Large intestine (tissue), 3 donors: ENCODE data around the gene CRB3. TPM values are rescaled to one million over a fixed set of nuclear protein-coding genes. Genes with fewer than 3 reads are reported as not detected.

Source experiments
- DNase-seq, 2 donors: peaks; one replicate each; pipeline versions ENCODE4 v3.0.0 to v3.0.0-alpha.2; 2013
- H3K27ac ChIP-seq: one replicate; pipeline ENCODE4 v1.5.1; 2013; ENCODE audit warnings: low read length
- H3K27me3 ChIP-seq: 2 replicates; pipeline ENCODE4 v1.6.1; 2013; ENCODE audit warnings: low read length; ENCODE audit not compliant: control insufficient read depth, insufficient read depth
- H3K36me3 ChIP-seq: 2 replicates; pipeline ENCODE4 v1.6.1; 2013; ENCODE audit warnings: low read length; ENCODE audit not compliant: control insufficient read depth, insufficient read depth
- H3K4me1 ChIP-seq: one replicate; pipeline ENCODE4 v1.6.1; 2013; ENCODE audit warnings: low read length; ENCODE audit not compliant: control insufficient read depth, insufficient read depth
- H3K4me3 ChIP-seq: one replicate; pipeline ENCODE4 v1.5.1; 2013; ENCODE audit warnings: low read length
- H3K9me3 ChIP-seq: one replicate; pipeline ENCODE4 v1.6.1; 2013; ENCODE audit warnings: mild to moderate bottlenecking, low read depth, low read length, moderate library complexity; ENCODE audit not compliant: control insufficient read depth
- WGBS: methylation state at CpG from one replicate; pipeline ENCODE4 v1.1.5; 2013; ENCODE audit warnings: low lambda C conversion rate; ENCODE audit not compliant: insufficient coverage; 5-methylcytosine and 5-hydroxymethylcytosine counted together
- polyA plus RNA-seq: library from polyadenylated mRNA; unstranded; fragments of 120-200 nt; gene quantifications from one replicate; pipeline ENCODE4 v1.2.1, GENCODE V29; 2013

Gene CRB3
- polyA plus RNA-seq, 1 donor, result 41.7 TPM

DNA sequence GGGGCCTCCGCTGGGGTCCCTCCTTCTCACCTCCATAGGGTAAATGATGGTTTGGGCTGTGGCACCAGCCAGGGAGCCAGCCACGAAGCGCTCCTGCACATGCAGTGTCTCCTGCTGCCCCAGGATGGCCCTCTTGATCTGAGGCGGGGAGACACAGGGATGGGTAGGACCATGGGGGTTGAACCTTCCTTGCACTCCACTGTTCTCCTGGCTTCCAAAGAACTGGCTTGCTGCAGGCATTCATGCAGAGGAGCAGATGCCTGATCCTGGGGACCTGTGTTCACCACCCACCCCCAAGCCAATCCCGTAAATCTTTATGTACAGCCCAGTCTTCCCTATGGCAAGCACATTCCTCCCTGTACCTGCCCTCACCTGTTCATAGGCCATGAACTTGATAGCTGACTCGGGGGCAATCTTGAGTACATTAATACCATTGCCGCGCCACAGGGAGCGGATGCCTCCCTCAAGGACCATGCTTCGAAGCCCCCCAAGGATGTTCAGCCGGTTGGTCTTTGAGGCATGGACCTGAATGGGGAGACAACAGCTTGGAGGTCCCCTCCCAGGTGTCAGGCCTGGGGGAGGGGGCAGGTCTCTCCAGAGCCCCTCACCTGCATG, 10.0 kb upstream of the CRB3 start:
- 86% methylated on average over 1 of the region's 11 CpGs for WGBS
- DNase-seq, result no peak

DNA sequence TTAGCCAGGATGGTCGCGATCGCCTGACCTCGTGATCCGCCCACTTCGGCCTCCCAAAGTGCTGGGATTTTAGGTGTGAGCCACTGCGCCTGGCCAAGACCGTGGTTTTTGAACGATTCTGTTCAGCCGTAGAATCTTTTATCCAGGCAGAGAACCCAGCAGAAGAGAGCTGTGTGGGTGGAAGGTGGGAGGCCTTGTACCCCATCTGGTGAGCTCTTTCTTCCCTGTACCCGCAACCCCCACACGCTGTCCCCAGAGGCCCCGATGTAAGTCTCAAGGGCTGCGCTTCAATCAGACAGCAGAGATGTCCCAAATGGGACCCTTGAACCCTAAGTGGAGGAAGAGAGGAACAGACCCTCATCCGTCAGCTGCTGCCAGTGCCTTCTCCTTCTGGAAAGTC, 8.1 kb upstream of the CRB3 start:
- Histone ChIP-seq H3K9me3 (peaks cover 9% of the 10 kb centered on the region), H3K4me3 (no peak overlapping the region), H3K27me3 (no peaks in the 10 kb centered on the region), H3K27ac (no peak overlapping the region), H3K36me3 (peaks cover 30% of the 10 kb centered on the region), H3K4me1 (peaks cover 6% of the 10 kb centered on the region)
- WGBS, result no CpG with 5 or more reads among the region's 15 CpGs
- no peak for DNase-seq

More for the DNA sequence above, 10.0 kb upstream of the CRB3 start:
- Histone ChIP-seq H3K4me1 (peaks cover 5% of the 10 kb centered on the region), H3K27me3 (no peaks in the 10 kb centered on the region), H3K27ac (no peak overlapping the region), H3K36me3 (peaks cover 32% of the 10 kb centered on the region), H3K4me3 (no peak overlapping the region), H3K9me3 (peaks cover 9% of the 10 kb centered on the region)

DNA sequence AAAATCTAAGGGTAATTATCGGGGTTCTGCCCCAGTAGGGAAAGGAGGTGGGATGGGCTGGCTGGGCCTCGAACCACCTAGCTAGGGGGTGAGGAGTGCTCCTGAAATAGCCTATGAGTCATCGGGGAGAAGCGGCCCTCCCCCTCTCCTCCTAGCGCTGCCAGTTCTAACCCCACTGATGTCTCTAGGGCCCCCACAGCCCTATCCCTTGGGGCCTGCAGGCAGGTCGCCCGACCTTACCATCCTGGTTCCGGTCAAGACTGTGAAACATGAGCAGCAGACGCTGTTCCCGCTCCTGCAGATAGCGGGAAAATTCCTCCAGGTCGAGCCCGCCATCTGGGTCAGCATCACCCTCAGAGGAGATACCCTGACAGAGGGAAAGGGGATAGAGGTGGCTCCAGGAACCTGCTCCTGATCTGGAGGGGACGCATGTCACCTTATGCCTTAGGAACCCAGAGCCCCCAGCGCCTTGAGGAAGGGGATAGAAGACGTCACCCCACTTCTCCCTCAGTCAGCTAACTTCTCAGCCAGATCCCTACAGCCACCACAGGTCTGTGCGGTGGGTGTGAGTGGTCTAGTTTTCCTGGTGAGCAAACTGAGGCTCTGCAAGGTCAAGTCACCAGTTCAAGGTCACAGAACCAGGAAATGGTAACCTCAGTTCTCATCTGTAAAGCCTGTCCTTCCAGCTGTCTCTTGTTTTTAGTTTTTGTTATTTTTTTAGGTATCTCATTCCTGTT, 5.9 kb upstream of the CRB3 start:
- Histone ChIP-seq H3K4me1 (peaks cover 6% of the 10 kb centered on the region), H3K9me3 (peaks cover 9% of the 10 kb centered on the region), H3K4me3 (no peak overlapping the region), H3K27ac (no peak overlapping the region), H3K27me3 (no peaks in the 10 kb centered on the region), H3K36me3 (peaks cover 21% of the 10 kb centered on the region)
- no CpG with 5 or more reads among the region's 17 CpGs for WGBS
- no peak for DNase-seq

DNA sequence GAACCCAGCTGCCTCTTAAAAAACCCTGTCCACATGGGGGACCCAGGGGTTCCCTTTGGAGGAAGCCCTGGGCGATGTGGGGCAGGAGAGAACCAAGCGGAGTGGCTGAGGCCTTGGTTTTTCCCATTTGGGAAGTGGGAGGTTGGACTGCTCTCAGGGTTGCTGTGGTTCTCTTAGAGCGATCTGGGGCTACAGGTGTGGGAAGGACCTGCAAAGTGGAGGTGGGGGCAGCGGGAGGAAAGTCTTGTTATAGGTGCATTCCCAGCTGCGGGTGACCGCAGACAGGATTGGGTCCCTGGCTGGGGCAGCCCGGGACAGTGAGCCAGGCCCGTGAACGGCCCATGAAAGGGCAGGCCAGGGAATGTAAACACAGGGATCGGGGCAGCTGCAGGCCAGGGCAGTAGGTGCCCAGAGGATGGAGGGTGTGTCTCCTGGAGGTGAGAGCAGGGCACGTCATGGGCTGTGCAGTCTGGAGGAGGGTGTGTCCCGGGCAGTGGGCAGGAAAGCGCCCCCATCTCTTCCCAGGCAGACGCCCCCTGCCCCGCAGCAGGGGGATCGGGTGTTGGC, 5.3 kb upstream of the CRB3 start:
- Histone ChIP-seq H3K9me3 (peaks cover 8% of the 10 kb centered on the region), H3K36me3 (peaks cover 20% of the 10 kb centered on the region), H3K27me3 (no peaks in the 10 kb centered on the region), H3K4me3 (peak overlapping the region; percentile 73), H3K4me1 (peaks cover 6% of the 10 kb centered on the region), H3K27ac (no peak overlapping the region)
- no CpG with 5 or more reads among the region's 16 CpGs for WGBS
- peak; percentile 16 to 18 for DNase-seq

DNA sequence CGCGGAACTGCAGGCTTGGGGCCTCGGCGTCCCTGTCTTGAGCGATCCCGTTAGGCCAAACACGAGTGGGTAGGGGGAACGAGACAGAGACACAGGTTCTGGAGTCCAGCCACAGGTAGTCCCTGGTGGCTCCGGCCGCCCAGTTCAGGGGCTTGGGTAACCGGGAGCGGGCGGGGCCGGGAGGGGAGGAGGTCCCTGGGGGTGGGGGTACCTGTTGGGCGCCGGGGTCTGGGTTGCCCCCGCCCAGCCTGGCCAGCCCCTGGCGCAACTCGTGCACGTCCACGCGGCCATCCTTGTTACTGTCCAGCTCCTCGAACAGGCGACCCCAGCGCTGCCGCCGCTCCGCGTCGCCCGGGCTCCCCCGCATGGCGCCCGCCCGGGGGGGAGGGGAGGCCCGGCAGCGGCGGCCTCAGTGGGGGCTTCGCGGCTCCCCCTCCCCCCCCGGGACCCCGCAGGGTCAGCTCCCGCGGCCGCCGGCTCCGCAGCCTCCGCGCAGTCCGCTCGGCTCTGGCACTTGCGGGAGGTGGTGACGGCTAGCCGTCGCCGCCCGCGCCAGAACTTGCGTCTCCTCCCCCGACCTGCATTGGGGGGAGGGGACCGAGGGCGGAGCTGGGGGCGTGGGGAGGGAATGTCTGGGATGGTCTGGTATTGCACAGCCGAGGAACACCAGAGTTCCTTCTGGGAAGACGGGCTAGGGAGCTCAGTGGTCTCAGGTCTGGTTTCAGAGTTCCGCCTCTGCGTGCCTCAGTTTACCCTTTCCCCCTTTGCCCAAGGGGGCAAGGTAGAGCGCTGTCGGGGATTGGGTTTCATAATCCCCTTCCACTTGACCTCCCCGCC, 4.6 kb upstream of the CRB3 start, which contains the start of gene SLC25A23:
Gene SLC25A23, minus strand, starts transcription at position 531 of the 837 bp plus-strand sequence. Its CDS starts 164 bp downstream, at position 367.
- Histone ChIP-seq H3K27me3 (peaks cover 7% of the 10 kb centered on the region), H3K27ac (peak within 1 kb of the TSS; percentile 99)

DNA sequence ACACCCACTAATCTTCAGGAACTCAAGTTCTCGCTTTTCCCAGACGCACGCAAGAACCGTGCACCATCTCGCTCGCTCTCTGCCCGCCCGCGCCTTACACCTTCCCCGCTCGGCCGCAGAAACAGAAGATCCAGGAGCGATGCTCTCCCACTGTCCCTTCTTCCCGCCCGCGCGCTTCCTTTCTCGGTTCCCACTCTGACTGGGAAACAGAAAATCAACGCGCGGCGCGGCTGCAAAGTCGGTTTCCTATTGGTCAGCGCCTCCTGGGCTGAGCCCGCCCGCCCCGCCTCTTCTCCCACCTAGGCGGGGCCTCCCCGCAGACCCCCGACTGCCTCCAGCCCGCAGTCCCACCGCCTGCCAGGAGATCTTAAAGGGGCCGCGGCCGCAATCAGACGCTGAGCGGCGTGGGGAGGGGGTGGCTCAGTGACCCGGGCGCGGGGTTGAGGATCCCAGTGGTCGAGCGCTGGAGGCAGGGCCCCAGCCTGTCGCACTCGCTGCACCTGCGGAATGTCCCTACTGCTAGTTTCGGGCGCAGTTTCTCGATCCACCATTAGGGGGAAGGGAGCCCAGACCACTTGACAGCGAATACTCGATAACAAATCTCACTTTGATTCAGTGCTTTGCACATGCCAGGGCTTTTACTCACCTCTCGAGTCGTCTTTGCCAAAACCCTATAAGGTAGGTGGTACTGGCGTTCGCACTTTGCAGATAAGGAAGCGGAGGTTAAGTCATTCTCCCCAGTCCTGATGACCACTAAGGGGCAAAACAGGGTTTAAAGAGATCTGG, 3.8 kb upstream of the CRB3 start:
- peaks cover 9% of the 10 kb centered on the region for H3K36me3 ChIP-seq
- DNase-seq, result peak; percentile 97 to 99
- H3K27me3 ChIP-seq, result peaks cover 11% of the 10 kb centered on the region
- WGBS, result no CpG with 5 or more reads among the region's 57 CpGs
- no peaks in the 10 kb centered on the region for H3K9me3 ChIP-seq
- H3K4me1 ChIP-seq, result peaks cover 9% of the 10 kb centered on the region
- H3K4me3 ChIP-seq, result peak overlapping the region; percentile 73
- H3K27ac ChIP-seq, result peak overlapping the region; percentile 99

More for the DNA sequence above, 4.6 kb upstream of the CRB3 start, which contains the start of gene SLC25A23:
- peaks cover 13% of the 10 kb centered on the region for H3K36me3 ChIP-seq
- H3K4me1 ChIP-seq, result peaks cover 6% of the 10 kb centered on the region
- DNase-seq, result peak; percentile 13 to 60
- no CpG with 5 or more reads among the region's 70 CpGs for WGBS
- peak within 1 kb of the TSS; percentile 73 for H3K4me3 ChIP-seq
- peaks cover under 1% of the 10 kb centered on the region for H3K9me3 ChIP-seq

DNA sequence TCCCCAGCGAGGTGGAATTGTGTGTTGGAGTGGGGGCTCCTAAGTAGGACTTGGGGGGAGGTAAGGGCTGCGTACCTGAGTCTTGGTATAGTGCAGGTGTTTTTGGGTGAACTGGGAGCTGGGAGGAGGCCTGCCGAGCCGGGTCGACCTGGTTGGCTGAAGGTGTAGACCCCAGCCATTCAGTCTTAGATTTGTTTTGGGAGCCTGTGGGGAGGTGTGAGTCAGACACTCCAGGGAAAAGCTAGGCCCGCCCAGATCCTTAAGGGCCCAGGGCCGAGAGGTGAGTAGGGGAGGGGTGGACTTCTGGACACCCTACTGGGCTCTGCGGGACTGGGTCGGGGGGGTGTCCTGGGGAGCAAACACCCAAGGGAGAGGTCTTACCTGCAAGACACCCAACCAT, 935 bp downstream of the CRB3 start:
- WGBS, result no CpG with 5 or more reads among the region's 9 CpGs
- Histone ChIP-seq H3K36me3 (peaks cover 18% of the 10 kb centered on the region), H3K27ac (peak overlapping the region; percentile 84), H3K4me1 (peaks cover 8% of the 10 kb centered on the region), H3K4me3 (peak overlapping the region; percentile 80), H3K9me3 (no peaks in the 10 kb centered on the region), H3K27me3 (peaks cover 11% of the 10 kb centered on the region)
- DNase-seq, result peak in 1 of 2 donors; percentile 25

DNA sequence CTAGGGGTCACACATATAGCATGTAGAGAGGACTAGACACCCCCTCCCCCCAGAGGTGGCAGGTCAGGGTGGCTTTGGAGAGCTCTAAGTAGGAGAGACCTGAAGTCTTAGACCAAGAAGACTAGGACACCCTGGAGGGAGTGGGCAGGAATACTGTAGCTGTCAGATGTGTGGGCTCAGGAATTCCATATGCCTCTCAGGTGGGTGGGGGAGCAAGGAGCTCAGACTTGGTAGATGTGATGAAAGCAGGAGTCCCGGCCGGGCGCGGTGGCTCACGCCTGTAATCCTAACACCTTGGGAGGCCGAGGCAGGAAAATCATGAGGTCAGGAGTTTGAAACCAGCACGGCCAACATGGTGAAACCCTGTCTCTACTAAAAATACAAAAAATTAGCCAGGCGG, 1.6 kb downstream of the CRB3 start:
- Histone ChIP-seq H3K4me3 (no peak overlapping the region), H3K27ac (no peak overlapping the region), H3K9me3 (no peaks in the 10 kb centered on the region), H3K36me3 (peaks cover 18% of the 10 kb centered on the region), H3K27me3 (peaks cover 11% of the 10 kb centered on the region), H3K4me1 (peaks cover 8% of the 10 kb centered on the region)
- DNase-seq, result no peak
- WGBS, result 100% methylated on average over 1 of the region's 8 CpGs

DNA sequence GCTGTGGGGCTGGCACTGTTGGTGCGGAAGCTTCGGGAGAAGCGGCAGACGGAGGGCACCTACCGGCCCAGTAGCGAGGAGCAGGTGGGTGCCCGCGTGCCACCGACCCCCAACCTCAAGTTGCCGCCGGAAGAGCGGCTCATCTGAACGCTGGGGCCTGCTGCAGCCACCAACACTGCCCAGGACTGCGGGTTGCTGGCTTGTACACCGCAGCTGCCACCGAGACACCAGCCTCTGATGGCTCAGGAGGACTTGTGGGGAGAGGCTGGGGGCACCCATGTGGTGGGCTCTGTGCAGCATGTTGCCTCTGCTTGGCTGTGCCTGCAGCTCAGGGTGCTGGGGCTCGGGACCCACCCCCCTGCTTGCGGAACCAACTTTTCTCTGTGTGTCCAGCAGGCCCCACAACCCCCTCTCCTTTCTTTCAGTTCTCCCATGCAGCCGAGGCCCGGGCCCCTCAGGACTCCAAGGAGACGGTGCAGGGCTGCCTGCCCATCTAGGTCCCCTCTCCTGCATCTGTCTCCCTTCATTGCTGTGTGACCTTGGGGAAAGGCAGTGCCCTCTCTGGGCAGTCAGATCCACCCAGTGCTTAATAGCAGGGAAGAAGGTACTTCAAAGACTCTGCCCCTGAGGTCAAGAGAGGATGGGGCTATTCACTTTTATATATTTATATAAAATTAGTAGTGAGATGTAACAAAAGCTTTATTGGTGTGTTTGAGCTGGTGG, 2.6 kb downstream of the CRB3 start:
- H3K27me3 ChIP-seq, result peaks cover 11% of the 10 kb centered on the region
- no peak for DNase-seq
- no peak overlapping the region for H3K4me3 ChIP-seq
- no CpG with 5 or more reads among the region's 21 CpGs for WGBS
- peaks cover 18% of the 10 kb centered on the region for H3K36me3 ChIP-seq
- H3K9me3 ChIP-seq, result no peaks in the 10 kb centered on the region
- peaks cover 8% of the 10 kb centered on the region for H3K4me1 ChIP-seq
- no peak overlapping the region for H3K27ac ChIP-seq
